Natural killer cell treated with Interleukin-12 subunit alpha and Interleukin-12 subunit beta and Interleukin-15 and Interleukin-18, amount 100 ng/mL, for 72 hours (primary cell): ENCODE data around the gene NCK2. TPM values are rescaled to one million over a fixed set of nuclear protein-coding genes. Genes with fewer than 3 reads are reported as not detected.
A peak's percentile ranks its signal among the peaks of the same experiment; 100 is the strongest.

ENCODE experiments used
- ATAC-seq, 2 donors: fragments of 150-1000 bp; cut with Tn5 transposase in 1 of 2; sonication (Bioruptor Pico), chemical (Tn5 transposase) in 1 of 2; 2 replicates each; pipeline ENCODE4 v1.10.0; 2021
- DNase-seq: peaks from one replicate; pipeline ENCODE4 v3.0.0; 2022; ENCODE audit warnings: low spot score
- H3K27ac Mint-ChIP-seq, 2 donors: 1 replicate in 1 of 2; 2 replicates in 1 of 2; pipeline ENCODE4 v1.8.0; 2022; ENCODE audit warnings: mixed read lengths in 2 of 2, mild to moderate bottlenecking in 1 of 2, moderate library complexity in 1 of 2
- H3K27me3 Mint-ChIP-seq, 2 donors: 1 replicate in 1 of 2; 2 replicates in 1 of 2; pipeline ENCODE4 v1.8.0; 2022; ENCODE audit warnings: mixed read lengths in 2 of 2
- H3K36me3 Mint-ChIP-seq: one replicate; pipeline ENCODE4 v1.8.0; 2022; ENCODE audit warnings: mixed read lengths
- H3K4me1 Mint-ChIP-seq, 2 donors: 1 replicate in 1 of 2; 2 replicates in 1 of 2; pipeline ENCODE4 v1.8.0; 2022; ENCODE audit warnings: low read depth in 2 of 2, mixed read lengths in 2 of 2, mild to moderate bottlenecking in 1 of 2
- H3K4me3 Mint-ChIP-seq: one replicate; pipeline ENCODE4 v1.8.0; 2022; ENCODE audit warnings: mixed read lengths
- H3K9me3 Mint-ChIP-seq: 2 replicates; pipeline ENCODE4 v1.8.0; 2022; ENCODE audit warnings: mixed read lengths
- total RNA-seq, 2 donors: library from RNA; stranded (reverse); gene quantifications; one replicate each; pipeline ENCODE4 v1.2.3, GENCODE V29; 2022

NCK2 gene
- total RNA-seq, 2 donors from 2014 or later = 44.7 to 47.4 TPM

DNA sequence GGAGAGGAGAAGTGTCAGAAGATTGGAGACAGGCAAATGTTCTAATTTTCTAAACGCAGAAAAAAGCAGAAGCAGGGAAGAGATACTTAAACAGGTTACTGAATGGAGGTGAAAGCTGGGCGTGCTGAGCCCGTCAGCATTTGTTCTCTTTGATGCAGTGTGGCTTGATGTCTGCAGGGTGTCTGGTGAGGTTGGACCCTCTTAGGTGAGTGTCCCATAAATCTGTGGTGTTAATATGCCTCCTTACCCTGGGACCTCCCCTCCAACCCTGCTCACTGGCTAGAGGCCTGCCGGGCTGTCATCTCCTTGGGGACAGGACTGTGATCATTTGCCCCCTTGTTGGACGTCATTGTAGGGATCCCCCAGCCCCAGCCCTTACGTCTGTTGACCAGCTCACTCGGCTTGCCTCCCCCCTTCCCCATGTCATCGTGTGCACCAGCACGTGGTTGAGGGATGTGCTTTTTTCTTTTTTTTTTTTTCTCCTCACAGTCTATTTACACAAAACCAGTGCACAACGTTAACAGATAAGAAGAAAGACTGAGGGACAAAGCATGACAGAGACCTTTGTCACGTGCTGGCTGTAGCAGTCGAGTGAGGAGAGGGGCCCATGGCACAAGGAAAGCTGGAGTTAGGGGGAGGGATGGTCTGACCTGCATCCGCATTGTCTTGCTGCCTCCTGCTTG, 56.4 kb downstream of the NCK2 start:
- DNase-seq (no peak), ATAC-seq (no peak)
- H3K4me3 Mint-ChIP-seq = peak overlapping the region; percentile 74
- H3K36me3 Mint-ChIP-seq = peaks cover 5% of the 10 kb centered on the region
- peaks cover 3% of the 10 kb centered on the region for H3K9me3 Mint-ChIP-seq
- peak overlapping the region; percentile 95 to 98 for H3K27ac Mint-ChIP-seq
- H3K27me3 Mint-ChIP-seq = no peaks in the 10 kb centered on the region
- H3K4me1 Mint-ChIP-seq = peaks cover 86 to 93% of the 10 kb centered on the region in 2 donors

DNA sequence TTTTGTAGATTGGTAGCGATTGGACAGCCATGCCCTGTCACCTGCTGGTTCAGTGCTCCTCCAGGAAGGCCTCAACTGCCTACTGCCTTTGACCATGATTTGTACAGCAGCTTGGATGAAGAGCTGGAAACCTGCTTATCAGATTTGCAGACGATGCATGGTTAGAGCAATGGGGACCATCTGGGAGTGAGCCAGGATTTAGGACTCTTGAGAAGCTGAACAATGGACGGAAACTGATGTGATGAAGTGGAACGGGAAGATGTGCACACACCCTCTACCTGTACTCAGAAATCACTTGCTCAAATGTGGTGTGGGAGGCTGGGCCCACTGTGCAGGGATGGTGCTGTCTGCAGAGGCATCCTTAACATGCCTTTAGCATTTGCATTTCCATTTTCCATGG, 57.2 kb downstream of the NCK2 start:
- peaks cover 5% of the 10 kb centered on the region for H3K36me3 Mint-ChIP-seq
- peak overlapping the region; percentile 76 to 95 for H3K27ac Mint-ChIP-seq
- H3K27me3 Mint-ChIP-seq = no peaks in the 10 kb centered on the region
- H3K4me1 Mint-ChIP-seq = peaks cover 81 to 86% of the 10 kb centered on the region in 2 donors
- no peak for DNase-seq
- ATAC-seq = no peak
- H3K4me3 Mint-ChIP-seq = peak overlapping the region; percentile 69
- peaks cover 3% of the 10 kb centered on the region for H3K9me3 Mint-ChIP-seq

DNA sequence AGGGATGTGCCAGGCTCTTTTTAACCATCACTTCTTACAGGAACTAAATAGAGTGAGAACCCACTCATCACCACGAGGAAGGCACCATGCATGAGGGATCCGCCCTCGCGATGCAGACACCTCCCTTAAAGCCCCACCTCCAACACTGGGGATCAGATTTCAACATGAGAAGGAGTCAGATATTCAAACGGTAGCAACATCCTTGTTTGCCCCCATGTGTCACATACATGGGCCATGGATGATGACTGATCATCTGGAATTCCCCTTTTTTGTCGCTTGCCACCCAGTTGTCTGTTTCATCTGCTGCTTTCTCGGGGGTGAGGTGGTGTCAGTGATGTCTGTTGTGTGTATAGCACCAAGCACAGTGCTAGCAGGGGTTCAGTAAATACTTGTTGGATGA, 57.9 kb downstream of the NCK2 start:
- peak overlapping the region; percentile 69 for H3K4me3 Mint-ChIP-seq
- peaks cover 3% of the 10 kb centered on the region for H3K9me3 Mint-ChIP-seq
- H3K36me3 Mint-ChIP-seq = peaks cover 5% of the 10 kb centered on the region
- no peaks in the 10 kb centered on the region for H3K27me3 Mint-ChIP-seq
- DNase-seq (peak; percentile 75), ATAC-seq (peak; percentile 82 to 87)
- peaks cover 75 to 80% of the 10 kb centered on the region in 2 donors for H3K4me1 Mint-ChIP-seq
- peak overlapping the region; percentile 76 to 95 for H3K27ac Mint-ChIP-seq

DNA sequence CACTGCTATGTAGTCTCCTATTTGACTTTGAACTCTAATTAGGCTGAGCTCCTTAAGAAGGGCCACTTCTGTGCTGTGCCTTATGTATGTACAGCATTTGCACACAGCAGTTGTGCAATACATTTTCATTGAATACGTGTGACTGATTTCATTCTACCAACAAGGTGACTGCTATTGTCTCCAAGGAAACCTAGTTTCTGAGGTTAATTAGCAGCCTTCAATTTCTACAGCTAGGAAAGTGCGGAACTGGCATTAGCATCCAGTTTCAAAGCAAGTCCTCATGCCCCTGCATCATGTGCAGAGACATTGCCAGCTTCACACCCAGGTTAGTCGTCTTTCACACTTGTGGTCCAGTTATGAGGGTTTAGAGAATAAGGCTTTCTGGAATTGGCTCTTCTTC, 58.6 kb downstream of the NCK2 start:
- ATAC-seq (peak; percentile 79), DNase-seq (no peak)
- Mint-ChIP-seq H3K4me3 (peak overlapping the region; percentile 69), H3K36me3 (peaks cover 5% of the 10 kb centered on the region), H3K27ac (peak overlapping the region; percentile 76 to 95), H3K9me3 (peaks cover 3% of the 10 kb centered on the region), H3K27me3 (no peaks in the 10 kb centered on the region), H3K4me1 (peaks cover 72 to 79% of the 10 kb centered on the region in 2 donors)

DNA sequence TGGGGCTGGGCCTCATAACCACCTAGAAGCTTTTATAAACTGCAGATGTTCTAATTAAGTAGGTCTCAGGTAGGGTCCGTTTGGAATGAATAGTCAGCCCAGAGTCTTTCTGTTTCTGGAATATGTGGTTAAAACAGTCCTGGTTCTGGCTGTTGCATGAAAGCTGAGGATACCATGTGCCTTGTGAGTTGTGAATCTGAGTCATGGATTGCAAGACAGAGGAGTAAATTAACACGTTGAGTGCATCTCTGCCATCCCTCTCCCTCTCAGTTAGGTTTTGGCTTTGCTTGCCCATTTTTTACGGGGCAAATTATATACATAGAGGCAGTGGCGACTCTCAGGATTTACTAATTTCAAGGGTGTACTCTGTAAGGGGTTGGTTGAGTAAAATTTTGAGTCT, 59.1 kb downstream of the NCK2 start:
- Mint-ChIP-seq H3K36me3 (peaks cover 5% of the 10 kb centered on the region), H3K27me3 (no peaks in the 10 kb centered on the region), H3K4me1 (peaks cover 72 to 79% of the 10 kb centered on the region in 2 donors), H3K9me3 (peaks cover 3% of the 10 kb centered on the region), H3K4me3 (peak overlapping the region; percentile 69), H3K27ac (peak overlapping the region; percentile 76 to 95)
- DNase-seq (no peak), ATAC-seq (peak; percentile 59 to 67)

DNA sequence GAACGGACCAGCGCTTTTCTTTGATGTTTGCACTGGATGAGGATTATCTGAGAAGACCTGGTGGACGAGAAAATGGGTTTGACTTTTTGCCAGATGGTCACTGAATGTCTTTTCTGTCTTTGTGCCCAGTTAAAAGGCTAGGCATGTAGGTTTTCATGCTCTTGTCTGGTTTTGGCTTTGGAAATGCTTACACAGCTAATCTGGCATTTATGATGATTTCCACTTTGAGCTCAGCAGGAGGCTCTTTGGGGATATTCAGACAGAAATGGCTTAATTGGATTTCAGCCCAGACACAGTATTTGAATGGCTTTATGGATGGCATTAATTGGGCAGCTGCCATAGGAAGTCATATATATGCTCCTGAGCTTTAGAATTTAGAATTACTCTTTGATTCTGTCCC, 59.6 kb downstream of the NCK2 start:
- peaks cover 6% of the 10 kb centered on the region for H3K36me3 Mint-ChIP-seq
- DNase-seq (no peak), ATAC-seq (no peak)
- H3K27ac Mint-ChIP-seq = peak overlapping the region; percentile 76 to 95
- peaks cover 72 to 79% of the 10 kb centered on the region in 2 donors for H3K4me1 Mint-ChIP-seq
- peak overlapping the region; percentile 69 for H3K4me3 Mint-ChIP-seq
- no peaks in the 10 kb centered on the region for H3K27me3 Mint-ChIP-seq
- peaks cover 3% of the 10 kb centered on the region for H3K9me3 Mint-ChIP-seq

DNA sequence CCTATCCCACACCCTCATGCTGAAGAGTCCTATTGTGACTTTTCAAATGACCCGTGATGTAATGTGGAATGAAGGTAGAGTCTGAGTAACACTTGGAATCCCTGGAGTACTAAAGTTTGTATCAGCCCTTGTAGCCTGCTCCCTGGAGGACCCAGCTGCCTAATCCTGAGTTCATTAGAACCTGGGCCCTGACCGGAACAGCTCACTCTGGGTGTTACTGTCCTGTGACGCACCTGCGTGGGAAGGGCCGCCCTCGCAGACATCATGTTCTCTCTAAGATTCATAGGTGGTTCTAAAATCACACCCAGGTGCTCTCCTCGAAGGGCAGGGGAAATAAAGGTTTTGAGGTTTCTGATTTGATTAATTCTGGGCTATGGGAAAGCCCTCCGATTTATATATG, 62.3 kb downstream of the NCK2 start:
- Mint-ChIP-seq H3K4me3 (no peak overlapping the region), H3K4me1 (peaks cover 63 to 66% of the 10 kb centered on the region in 2 donors), H3K27ac (peak overlapping the region in 1 of 2 donors; percentile 96), H3K9me3 (peaks cover 3% of the 10 kb centered on the region), H3K27me3 (no peaks in the 10 kb centered on the region), H3K36me3 (peaks cover 6% of the 10 kb centered on the region)
- no peak for DNase-seq
- no peak for ATAC-seq

DNA sequence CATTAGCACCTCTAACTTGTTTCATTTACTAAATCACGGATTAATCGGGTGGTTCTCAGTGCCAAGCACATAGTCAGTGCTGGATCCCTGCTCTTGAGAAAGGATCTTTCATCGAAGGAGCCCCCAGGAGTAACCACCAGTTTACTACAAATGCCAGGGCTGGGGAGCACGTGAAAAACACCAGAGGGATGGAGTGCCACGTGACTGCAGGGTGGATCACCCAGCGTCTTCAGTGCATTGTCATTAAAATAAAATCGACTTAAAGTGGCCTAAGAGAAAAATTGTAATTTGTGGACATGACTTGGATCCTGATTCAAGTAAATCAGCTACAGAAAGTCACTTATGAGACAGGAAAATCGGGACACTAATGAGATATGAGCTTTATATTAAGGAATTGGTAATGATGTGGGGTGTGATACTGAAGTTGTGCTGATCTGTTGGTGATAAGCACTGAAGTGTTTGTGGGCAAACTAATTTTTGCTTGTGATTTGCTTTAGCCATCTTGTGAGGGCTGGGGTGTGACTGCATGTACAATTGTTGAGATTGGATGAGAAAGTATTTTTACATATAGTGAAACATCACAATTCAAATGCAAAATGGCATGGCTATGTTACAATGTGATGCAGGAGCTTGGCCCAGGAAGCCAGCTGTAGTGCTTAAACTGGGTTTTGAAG, 63.8 kb downstream of the NCK2 start:
- Mint-ChIP-seq H3K27me3 (no peaks in the 10 kb centered on the region), H3K4me1 (peaks cover 50 to 52% of the 10 kb centered on the region in 2 donors), H3K36me3 (peaks cover 6% of the 10 kb centered on the region), H3K27ac (peak overlapping the region; percentile 86 to 96), H3K9me3 (peaks cover 3% of the 10 kb centered on the region), H3K4me3 (peak overlapping the region; percentile 18)
- ATAC-seq = no peak
- no peak for DNase-seq

DNA sequence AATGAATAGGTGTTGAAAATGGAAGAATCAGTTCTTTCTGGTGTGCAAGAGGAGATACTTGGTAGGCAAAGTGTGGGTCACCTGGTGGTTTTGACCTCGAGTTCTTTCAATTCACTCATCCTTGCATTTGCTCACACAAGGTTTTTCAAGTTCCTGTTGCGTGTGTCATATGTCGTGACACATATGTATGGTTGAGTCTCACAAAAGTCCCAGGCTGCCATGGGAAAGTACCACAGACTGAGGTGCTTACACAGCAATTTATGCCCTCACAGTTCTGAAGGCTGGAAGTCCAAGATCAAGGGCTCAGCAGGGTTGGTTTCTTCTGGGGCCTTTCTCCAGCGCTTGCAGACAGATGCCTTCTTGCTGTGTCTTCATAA, 64.4 kb downstream of the NCK2 start:
- DNase-seq = peak; percentile 70

DNA sequence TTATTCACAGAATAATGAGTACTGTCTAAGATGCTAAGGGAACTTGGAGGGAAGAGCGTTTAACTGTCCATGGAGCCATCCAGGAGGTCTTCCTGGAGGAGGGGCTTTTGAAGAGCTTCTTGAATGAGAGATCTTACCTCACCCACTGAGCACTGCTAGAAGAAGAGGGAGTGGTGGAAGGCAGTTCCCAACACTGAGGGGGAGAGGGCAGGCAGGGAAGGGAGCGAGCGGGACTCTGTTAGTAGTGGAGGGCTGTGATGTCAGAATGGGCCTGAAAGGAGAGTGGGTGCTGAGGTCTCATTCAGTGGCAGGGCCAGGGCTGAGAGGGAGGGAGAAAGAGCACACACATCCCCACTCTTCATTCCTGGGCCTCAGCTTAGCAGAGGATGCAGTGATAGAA, 65.0 kb downstream of the NCK2 start:
- Mint-ChIP-seq H3K4me1 (peaks cover 39 to 48% of the 10 kb centered on the region in 2 donors), H3K36me3 (peaks cover 6% of the 10 kb centered on the region), H3K27ac (peak overlapping the region; percentile 86 to 96), H3K9me3 (peaks cover 3% of the 10 kb centered on the region), H3K4me3 (peak overlapping the region; percentile 67), H3K27me3 (no peaks in the 10 kb centered on the region)
- ATAC-seq (no peak), DNase-seq (no peak)

More for the DNA sequence above, 64.4 kb downstream of the NCK2 start:
- Mint-ChIP-seq H3K27ac (peak overlapping the region; percentile 86 to 96), H3K9me3 (peaks cover 3% of the 10 kb centered on the region), H3K27me3 (no peaks in the 10 kb centered on the region), H3K36me3 (peaks cover 6% of the 10 kb centered on the region), H3K4me1 (peaks cover 45 to 50% of the 10 kb centered on the region in 2 donors), H3K4me3 (peak overlapping the region; percentile 67)
- peak; percentile 83 to 92 for ATAC-seq

DNA sequence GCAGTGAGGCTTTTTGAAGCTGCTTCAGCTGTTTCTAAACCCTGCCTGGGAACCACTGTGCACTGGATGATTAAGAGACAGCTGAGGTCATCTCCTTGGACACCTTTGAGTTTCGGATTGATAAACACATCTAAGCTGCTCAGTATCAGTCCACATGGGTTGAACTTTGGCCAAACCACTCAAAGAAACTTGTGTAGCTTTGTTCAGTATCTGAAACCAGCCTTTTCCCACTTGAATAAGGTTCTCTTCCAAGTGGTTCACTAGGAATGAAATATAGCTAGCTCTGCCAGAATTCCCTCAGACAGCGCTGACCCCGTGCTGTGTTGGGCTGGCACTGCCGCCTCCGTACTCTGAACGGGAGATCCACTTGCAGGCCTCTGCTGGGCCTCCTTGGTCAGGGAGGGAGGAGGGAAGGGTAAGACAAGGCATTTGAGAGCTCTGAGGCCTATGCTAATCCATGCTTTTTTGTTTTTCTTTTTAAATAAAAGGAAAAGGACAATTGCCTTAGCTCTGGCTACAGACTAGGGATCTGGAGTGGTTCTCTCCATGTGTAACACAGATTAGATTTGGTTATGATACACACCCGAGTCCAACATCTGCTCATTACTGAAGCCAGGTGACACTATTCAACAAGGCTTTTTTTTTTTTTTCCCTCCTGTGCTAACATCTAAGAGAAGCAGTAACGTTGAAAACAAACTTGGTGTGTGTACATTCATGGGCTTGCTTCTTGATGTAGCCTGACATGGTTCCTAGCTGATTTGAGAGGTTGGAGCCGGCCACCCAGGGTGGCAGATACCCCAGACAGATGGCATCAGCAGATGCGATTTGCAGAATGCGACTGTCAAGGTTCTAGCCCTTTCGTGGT, 67.7 kb downstream of the NCK2 start:
- no peak overlapping the region for H3K4me3 Mint-ChIP-seq
- ATAC-seq = no peak
- peak overlapping the region in 1 of 2 donors; percentile 45 for H3K27ac Mint-ChIP-seq
- H3K9me3 Mint-ChIP-seq = peaks cover 3% of the 10 kb centered on the region
- H3K4me1 Mint-ChIP-seq = peaks cover 31 to 43% of the 10 kb centered on the region in 2 donors
- H3K36me3 Mint-ChIP-seq = peaks cover 6% of the 10 kb centered on the region
- DNase-seq = no peak
- no peaks in the 10 kb centered on the region for H3K27me3 Mint-ChIP-seq

DNA sequence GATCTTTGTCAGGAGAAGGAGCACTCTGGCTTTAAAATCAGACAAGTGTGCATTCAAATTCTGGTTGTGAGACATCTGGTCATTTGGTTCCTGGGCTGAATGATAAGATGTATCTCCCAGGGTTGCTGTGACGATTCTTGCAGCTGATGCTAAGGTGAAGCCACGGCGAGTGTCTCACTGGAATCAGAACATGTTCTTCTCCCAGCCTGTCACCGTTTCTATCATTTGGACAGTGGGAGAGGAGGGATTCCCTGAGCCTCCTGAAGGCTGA, 68.3 kb downstream of the NCK2 start:
- ATAC-seq (no peak), DNase-seq (no peak)
- Mint-ChIP-seq H3K9me3 (peaks cover 3% of the 10 kb centered on the region), H3K27ac (peak overlapping the region in 1 of 2 donors; percentile 39), H3K36me3 (peaks cover 6% of the 10 kb centered on the region), H3K4me1 (peaks cover 31 to 40% of the 10 kb centered on the region in 2 donors), H3K4me3 (no peak overlapping the region), H3K27me3 (no peaks in the 10 kb centered on the region)

DNA sequence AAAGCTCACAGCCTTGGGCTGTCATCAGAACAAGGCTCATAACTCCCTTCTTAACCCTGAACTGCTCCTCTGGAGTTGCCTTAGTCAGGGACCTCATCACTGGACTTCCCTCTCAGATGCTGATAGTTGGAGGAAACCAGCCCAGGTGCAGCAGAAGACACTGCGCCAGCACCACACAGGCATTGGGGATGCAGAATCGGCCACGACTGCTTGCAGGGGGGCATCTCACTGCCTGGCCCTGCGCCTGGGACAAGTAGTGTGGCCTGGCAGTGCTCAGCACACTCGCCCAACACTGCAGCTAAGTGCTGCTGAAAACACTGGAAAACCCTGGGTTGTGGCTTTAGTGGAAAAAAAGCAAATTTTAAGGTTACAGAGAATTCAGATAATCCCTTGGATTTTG, 68.7 kb downstream of the NCK2 start:
- H3K4me3 Mint-ChIP-seq = no peak overlapping the region
- ATAC-seq (no peak), DNase-seq (no peak)
- H3K9me3 Mint-ChIP-seq = peaks cover 3% of the 10 kb centered on the region
- no peak overlapping the region for H3K27ac Mint-ChIP-seq
- no peaks in the 10 kb centered on the region for H3K27me3 Mint-ChIP-seq
- H3K36me3 Mint-ChIP-seq = peaks cover 6% of the 10 kb centered on the region
- peaks cover 27 to 38% of the 10 kb centered on the region in 2 donors for H3K4me1 Mint-ChIP-seq
